ENCODE measurements around the gene RAB3D.
A peak's percentile ranks its signal among the peaks of the same experiment; 100 is the strongest.

RAB3D gene

DNA sequence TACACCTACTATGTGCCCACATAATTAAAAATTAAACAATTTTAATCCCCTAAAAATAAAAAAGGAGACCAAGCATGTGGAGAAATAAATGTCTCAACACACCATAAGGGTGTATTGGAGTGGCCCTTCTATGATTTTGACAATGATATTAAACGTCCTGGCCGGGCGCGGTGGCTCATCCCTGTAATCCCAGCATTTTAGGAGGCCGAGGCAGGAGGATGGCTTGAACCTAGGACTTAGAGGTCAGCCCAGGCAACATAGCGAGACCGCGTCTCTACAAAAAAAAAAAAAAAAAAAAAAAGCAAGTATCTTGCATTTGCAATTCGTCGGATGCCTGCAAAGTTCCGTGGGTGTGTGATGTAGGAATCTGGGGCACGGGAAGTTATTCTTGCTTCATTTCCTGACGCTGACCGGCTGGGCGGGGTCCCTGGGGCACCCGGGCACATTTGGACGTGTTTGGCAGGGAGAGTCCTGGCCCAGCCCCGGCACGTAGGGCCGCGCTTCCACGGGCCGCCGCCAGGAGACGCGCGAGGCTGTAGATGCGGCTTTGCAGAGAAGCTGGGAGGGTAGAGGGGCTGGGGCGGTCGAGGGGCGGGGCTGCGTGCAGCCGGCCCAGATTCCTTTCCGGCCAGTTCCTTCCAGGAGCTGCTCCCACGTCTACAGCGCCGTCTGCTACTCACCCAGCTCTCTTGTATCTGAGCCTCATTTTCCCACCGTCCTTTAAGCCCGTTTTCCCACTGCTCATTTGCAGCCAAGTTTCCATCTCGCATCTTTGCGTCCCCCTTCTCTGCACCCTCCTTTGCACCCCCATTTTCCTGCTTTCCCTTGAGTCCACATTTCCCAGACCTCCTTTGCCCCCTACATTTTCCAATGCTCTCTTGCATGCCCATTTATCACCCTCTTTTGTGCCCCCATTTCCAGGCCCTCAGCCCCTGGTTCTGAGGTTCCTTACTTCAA is 45.7 kb downstream of the RAB3D start:
- DNase-seq: peak; percentile 91

DNA sequence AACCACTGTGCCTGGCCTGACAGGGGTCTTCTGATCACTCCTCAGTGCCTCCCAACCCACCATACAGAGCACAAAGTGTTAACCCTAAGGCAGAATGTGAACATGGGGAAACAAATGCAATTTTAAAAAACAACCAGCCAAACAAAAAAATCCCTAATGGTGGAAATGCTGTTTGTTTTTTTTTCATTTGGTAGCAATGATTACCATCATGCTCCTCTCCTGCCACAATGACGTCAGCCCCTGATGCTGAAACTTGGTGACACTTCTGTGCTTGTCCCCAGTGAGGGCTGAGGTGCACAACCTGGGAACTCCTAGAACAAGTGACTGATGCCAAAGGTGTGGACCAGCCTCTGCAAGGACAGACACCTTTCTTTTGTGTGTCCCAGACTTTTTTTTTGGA is 47.5 kb downstream of the RAB3D start:
- no peak for DNase-seq

DNA sequence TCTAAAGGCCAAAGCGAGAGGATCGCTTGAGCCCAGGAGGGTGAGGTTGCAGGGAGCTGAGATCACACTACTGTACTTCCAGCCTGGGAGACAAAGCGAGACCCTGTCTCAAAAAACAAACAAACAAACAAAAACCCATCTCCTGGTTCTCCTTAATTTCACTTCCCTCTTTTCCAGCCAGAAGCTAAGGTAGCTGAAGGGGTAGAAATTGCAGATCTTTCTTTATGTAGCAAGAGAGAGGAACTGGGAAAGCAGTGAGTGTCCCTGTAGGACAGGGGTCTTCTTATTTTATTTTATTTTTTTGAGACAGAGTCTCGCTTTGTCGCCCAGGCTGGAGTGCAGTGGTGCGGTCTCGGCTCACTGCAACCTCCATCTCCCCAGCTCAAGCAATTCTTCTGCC is 48.0 kb downstream of the RAB3D start:
- no peak for DNase-seq

DNA sequence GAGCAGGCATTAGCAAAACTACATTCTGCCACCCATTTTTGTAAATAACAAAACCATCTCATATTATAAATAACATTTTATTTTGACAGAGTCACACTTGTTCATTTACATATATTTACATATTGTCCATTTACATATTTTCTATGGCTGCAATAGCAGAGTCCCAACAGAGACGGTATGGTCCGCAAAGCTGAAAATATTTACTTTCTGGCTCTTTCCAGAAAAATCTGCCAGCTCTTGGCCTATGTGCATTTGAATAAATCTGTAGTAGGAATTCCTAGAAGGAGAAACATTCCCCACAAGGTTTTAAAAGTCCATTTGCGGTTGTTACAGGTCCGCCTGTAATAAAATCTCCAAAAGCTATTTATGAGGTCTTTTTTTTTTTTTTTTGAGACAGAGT is 49.2 kb downstream of the RAB3D start:
- DNase-seq: no peak

DNA sequence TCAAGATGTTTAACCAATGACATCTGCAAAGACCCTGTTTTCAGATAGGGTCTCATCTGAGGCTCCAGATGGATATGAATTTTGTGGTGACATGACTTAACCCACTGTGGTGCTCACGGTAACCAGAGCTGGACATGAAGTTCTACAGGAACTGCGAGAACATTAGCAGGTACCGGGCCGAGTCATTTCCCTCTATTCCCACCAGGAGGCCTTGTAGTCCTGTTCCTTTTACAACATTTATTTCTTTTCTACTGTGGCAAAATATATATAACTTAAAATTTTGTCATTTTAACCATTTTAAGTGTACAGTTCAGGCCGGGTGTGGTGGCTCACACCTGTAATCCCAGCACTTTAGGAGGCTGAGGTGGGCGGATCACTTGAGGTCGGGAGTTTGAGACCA is 51.1 kb downstream of the RAB3D start:
- DNase-seq: no peak

DNA sequence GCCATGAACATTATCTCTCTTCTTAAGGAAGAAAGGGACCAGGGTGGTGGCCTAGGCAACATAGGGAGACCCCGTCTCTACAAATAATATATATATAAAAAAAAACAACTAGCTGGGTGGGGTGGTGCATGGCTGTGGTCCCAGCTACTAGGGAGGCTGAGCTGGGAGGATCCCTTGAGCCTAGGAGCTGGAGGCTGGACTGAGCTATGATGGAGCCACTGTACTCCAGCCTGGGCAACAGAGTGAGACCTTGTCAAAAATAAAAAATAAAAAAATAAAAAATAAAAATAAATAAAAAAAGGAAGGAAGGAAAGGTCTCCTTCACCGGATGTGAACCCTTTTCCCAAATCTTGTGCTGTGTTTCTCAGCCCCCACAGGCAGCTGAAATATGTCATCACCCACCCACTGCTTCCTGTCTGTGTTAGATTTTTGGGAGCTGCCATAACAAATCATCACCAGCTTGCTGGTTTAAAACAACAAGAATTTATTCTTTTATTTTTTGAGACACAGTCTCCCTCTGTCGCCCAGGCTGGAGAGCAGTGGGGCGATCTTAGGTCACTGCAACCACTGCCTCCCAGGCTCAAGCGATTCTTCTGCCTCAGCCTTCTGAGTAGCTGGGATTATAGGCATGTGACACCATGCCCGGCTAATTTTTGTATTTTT is 53.0 kb downstream of the RAB3D start:
- no peak for DNase-seq

DNA sequence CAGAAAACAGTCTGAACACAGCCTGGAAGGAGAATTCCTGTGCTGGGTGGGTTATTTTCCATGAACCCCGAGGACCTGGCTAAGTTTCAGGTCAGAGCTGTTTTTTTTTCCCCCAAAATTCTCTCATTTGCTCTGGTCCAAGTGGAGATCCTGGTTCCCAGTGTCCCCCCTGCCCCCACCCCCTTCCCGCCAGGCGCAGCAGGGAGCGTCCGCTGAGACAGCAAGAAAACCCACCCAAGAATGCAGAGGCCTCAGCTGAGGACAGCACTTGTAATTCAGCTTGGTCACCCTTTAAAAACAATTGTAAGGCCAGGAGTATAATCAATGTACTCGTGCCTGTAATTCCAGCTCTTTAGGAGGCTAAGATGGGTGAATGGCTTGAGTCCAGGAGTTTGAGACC is 54.9 kb downstream of the RAB3D start:
- no peak for DNase-seq

DNA sequence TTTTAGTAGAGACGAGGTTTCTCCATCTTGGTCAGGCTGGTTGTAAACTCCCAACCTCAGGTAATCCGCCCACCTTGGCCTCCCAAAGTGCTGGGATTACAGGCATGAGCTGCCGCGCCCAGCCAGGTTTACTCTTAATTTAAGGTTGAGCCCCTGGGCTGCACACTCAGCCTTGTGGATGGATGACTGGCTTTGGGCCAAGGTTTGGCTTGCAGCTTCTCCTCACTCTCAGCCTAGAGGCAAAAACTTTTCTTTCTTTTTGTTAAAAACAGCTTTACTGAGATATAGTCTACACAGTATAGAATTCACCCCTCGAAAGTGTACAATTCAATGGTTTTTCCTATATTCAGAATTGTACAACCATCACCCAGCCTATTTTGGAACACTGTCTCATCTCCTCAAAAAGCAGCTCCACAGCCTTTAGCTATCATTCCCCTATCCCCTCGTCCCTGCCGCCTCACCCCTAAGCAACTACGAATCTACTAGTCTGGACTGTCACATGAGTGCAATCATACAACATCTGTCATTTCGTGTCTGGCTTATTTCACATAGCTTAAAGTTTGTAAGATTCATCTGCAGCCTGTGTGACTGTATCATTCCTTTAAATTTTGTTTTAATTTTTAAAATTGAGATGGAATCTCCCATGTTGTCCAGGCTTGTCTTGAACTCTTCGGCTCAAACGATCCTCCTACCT is 58.0 kb downstream of the RAB3D start:
- no peak for DNase-seq

DNA sequence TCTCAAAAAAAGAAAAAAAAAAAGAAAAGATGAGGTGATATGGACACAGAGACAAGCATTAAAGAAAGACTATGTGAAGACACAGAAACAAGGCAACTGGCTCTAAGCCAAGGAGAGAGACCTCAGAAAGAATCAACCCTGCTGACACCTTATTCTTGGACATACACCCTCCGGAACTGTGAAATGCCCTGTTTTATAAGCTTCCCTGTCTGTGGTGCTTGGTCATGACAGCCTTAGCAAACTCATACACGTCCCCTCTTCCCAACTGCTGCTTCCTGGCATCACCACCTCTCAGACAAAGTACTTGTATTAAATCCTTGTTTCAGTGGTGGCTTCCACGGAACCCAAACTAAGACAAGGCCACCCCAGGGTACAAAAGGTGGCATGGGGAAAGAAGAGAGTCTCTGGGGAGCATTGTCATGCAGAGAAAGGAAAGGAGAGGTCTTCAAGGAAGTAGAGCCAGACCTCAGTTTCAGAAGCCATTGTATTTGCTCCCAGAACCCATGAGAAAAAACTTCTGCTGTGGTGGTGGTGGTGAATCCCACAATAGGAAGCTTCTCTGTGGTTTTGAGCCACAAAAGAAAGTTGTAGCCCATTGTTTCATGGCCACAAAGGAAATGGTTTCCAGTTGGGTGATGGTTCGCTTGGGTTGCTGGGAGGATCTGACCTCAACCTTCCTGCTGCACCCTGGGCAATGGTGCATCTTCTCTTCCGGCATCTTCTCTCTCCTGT is 59.8 kb downstream of the RAB3D start:
- DNase-seq: no peak

DNA sequence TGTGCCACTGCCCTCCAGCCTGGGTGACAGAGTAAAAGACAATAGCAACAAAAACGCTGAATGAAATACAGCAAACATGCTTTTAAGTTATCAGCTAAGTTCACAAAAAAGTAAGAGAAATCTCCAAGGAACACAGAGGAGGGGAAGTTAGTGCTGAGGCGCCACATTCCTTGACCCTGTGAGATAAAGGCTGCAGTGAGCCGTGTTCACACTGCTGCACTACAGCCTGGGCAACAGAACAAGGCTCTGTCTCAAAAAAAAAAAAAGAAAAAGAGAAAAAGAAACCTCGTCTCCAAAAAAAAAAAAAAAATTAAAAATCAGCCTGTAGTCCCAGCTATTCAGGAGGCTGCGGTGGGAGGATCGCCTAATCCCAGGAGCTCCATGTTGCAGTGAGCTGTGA is 60.8 kb downstream of the RAB3D start:
- DNase-seq: no peak

DNA sequence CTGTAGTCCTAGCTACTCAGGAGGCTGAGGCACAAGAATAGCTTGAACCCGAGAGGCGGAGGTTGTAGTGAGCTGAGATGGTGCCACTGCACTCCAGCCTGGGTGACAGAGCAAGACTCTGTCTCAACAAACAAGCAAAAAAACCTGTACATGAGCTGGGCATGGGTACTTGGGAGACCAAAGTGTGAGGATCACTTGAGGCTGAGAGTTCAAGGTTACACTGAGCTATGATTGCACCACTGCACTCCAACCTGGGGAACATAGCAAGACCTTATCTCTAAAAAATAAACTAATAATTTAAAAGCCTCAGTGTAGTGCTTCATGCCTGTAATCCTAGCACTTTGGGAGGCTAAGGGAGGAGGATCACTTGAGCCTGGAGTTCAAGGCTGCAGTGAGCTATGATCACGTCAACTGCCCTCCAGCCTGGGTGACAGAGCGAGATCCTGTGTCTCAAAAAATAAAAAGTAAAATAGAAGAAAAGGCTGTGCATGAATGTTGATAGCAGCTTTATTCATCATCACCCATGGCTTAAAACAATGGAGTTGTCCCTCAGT is 64.8 kb downstream of the RAB3D start:
- no peak for DNase-seq

DNA sequence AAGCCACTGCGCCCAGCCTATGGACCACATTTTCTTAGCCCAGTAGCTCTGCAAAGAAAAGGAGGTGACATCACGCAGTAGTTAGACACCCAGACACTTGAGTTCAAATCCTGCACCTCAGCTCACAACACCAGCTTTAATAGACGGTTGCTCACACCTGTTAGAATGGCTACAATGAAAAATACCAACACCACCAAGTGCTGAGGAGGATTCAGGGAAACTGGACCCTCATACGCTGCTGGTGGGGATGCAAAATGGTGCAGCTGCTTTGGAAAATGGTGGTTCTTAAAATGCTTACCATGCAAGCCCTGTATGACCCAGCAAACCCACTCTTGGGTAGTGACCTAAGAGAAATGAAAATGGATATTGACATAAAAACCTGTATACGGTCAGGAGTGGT is 65.5 kb downstream of the RAB3D start:
- DNase-seq: no peak

DNA sequence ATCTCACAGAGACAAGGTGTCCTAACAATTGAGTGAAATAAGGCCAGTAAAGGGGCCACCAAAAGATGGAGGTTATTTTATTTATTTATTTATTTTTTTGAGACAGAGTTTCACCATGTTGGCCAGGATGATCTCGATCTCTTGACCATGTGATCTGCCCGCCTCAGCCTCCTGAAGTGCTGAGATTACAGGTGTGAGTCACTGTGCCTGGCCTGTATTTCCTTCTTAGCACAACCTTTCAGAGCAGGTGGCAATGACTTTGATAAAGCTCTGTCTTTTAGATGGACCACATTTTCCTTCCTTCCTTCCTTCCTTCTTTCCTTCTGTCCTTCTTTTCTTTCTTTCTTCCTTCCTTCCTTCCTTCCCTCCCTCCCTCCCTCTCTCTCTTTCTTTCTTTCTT is 66.2 kb downstream of the RAB3D start:
- no peak for DNase-seq

Measured in T1000 (cell line).